Activated naive CD4-positive, alpha-beta T cell treated with anti-CD3 and anti-CD28 coated beads, Interleukin-2, amount 50 U/mL, for 24 hours (primary cell): ENCODE results near the gene PRKG1.
"Not testable (repeated sequence)": the region's sequence is repeated elsewhere in the genome, so short reads cannot be mapped to it uniquely, and the experiment has no call there.

Experiments
- H3K27ac Mint-ChIP-seq: one replicate; pipeline ENCODE4 v1.8.0; 2021; ENCODE audit warnings: mild to moderate bottlenecking, mixed read lengths
- H3K27me3 Mint-ChIP-seq: one replicate; pipeline ENCODE4 v1.8.0; 2021; ENCODE audit warnings: mixed read lengths
- H3K36me3 Mint-ChIP-seq: one replicate; pipeline ENCODE4 v1.8.0; 2021; ENCODE audit warnings: mixed read lengths
- H3K4me1 Mint-ChIP-seq: one replicate; pipeline ENCODE4 v1.8.0; 2021; ENCODE audit warnings: mixed read lengths
- H3K4me3 Mint-ChIP-seq: one replicate; pipeline ENCODE4 v1.8.0; 2021; ENCODE audit warnings: mild to moderate bottlenecking, mixed read lengths
- H3K9me3 Mint-ChIP-seq: one replicate; pipeline ENCODE4 v1.8.0; 2021; ENCODE audit warnings: mixed read lengths

The PRKG1 gene

GRCh38 chr10:51273574-51273973, 199.3 kb downstream of the PRKG1 start:
- Mint-ChIP-seq H3K36me3 (no peaks in the 10 kb centered on the region), H3K9me3 (peaks cover 4% of the 10 kb centered on the region), H3K4me3 (no peak overlapping the region), H3K27me3 (no peaks in the 10 kb centered on the region), H3K27ac (no peak overlapping the region), H3K4me1 (no peaks in the 10 kb centered on the region)

GRCh38 chr10:51276097-51276496, 201.8 kb downstream of the PRKG1 start:
- not testable (repeated sequence) for H3K4me1 Mint-ChIP-seq, H3K27ac Mint-ChIP-seq, H3K4me3 Mint-ChIP-seq, H3K27me3 Mint-ChIP-seq, H3K36me3 Mint-ChIP-seq
- H3K9me3 Mint-ChIP-seq = peaks cover 18% of the 10 kb centered on the region

- H3K36me3 Mint-ChIP-seq, H3K4me3 Mint-ChIP-seq, H3K4me1 Mint-ChIP-seq, H3K27ac Mint-ChIP-seq, H3K27me3 Mint-ChIP-seq: not testable (repeated sequence)
- H3K9me3 Mint-ChIP-seq = peaks cover 14% of the 10 kb centered on the region
Observed at GRCh38 chr10:51281387-51281786, 207.1 kb downstream of the PRKG1 start.

GRCh38 chr10:51285601-51286000, 211.3 kb downstream of the PRKG1 start:
- Mint-ChIP-seq H3K4me3 (no peak overlapping the region), H3K27ac (peak overlapping the region; percentile 2), H3K9me3 (peaks cover 1% of the 10 kb centered on the region), H3K4me1 (no peaks in the 10 kb centered on the region), H3K36me3 (no peaks in the 10 kb centered on the region), H3K27me3 (no peaks in the 10 kb centered on the region)

GRCh38 chr10:51288511-51288910, 214.2 kb downstream of the PRKG1 start:
- H3K9me3 Mint-ChIP-seq = no peaks in the 10 kb centered on the region
- no peaks in the 10 kb centered on the region for H3K27me3 Mint-ChIP-seq
- no peaks in the 10 kb centered on the region for H3K36me3 Mint-ChIP-seq
- H3K4me1 Mint-ChIP-seq = no peaks in the 10 kb centered on the region
- no peak overlapping the region for H3K4me3 Mint-ChIP-seq
- H3K27ac Mint-ChIP-seq = no peak overlapping the region

- H3K27me3 Mint-ChIP-seq = no peaks in the 10 kb centered on the region
Observed at GRCh38 chr10:51289519-51289918, 215.2 kb downstream of the PRKG1 start.

GRCh38 chr10:51291961-51292360, 217.7 kb downstream of the PRKG1 start:
- Mint-ChIP-seq H3K27ac (no peak overlapping the region), H3K36me3 (no peaks in the 10 kb centered on the region), H3K4me1 (no peaks in the 10 kb centered on the region), H3K4me3 (no peak overlapping the region), H3K9me3 (peaks cover 12% of the 10 kb centered on the region), H3K27me3 (no peaks in the 10 kb centered on the region)

More at GRCh38 chr10:51289519-51289918, 215.2 kb downstream of the PRKG1 start:
- Mint-ChIP-seq H3K4me1 (no peaks in the 10 kb centered on the region), H3K36me3 (no peaks in the 10 kb centered on the region), H3K9me3 (no peaks in the 10 kb centered on the region), H3K4me3 (no peak overlapping the region), H3K27ac (no peak overlapping the region)

- Mint-ChIP-seq H3K27me3 (no peaks in the 10 kb centered on the region), H3K27ac (no peak overlapping the region), H3K36me3 (no peaks in the 10 kb centered on the region), H3K4me1 (no peaks in the 10 kb centered on the region), H3K9me3 (peaks cover 12% of the 10 kb centered on the region), H3K4me3 (no peak overlapping the region)
Observed at GRCh38 chr10:51297438-51297837, 223.2 kb downstream of the PRKG1 start.

GRCh38 chr10:51300617-51301304, 226.5 kb downstream of the PRKG1 start:
- H3K4me1 Mint-ChIP-seq = no peaks in the 10 kb centered on the region
- H3K27me3 Mint-ChIP-seq = no peaks in the 10 kb centered on the region
- no peaks in the 10 kb centered on the region for H3K36me3 Mint-ChIP-seq
- no peak overlapping the region for H3K27ac Mint-ChIP-seq
- H3K4me3 Mint-ChIP-seq = no peak overlapping the region
- peaks cover 9% of the 10 kb centered on the region for H3K9me3 Mint-ChIP-seq

GRCh38 chr10:51301644-51302043, 227.4 kb downstream of the PRKG1 start:
- H3K36me3 Mint-ChIP-seq = no peaks in the 10 kb centered on the region
- H3K4me1 Mint-ChIP-seq = no peaks in the 10 kb centered on the region
- H3K9me3 Mint-ChIP-seq = peaks cover 2% of the 10 kb centered on the region
- H3K4me3 Mint-ChIP-seq = no peak overlapping the region
- no peak overlapping the region for H3K27ac Mint-ChIP-seq
- no peaks in the 10 kb centered on the region for H3K27me3 Mint-ChIP-seq

- H3K4me1 Mint-ChIP-seq = no peaks in the 10 kb centered on the region
- no peaks in the 10 kb centered on the region for H3K9me3 Mint-ChIP-seq
- no peaks in the 10 kb centered on the region for H3K27me3 Mint-ChIP-seq
- no peak overlapping the region for H3K4me3 Mint-ChIP-seq
- no peak overlapping the region for H3K27ac Mint-ChIP-seq
- H3K36me3 Mint-ChIP-seq = no peaks in the 10 kb centered on the region
Observed at GRCh38 chr10:51302316-51302715, 228.0 kb downstream of the PRKG1 start.

- H3K27me3 Mint-ChIP-seq = no peaks in the 10 kb centered on the region
- H3K4me1 Mint-ChIP-seq = no peaks in the 10 kb centered on the region
- no peak overlapping the region for H3K27ac Mint-ChIP-seq
- H3K4me3 Mint-ChIP-seq = no peak overlapping the region
- H3K36me3 Mint-ChIP-seq = no peaks in the 10 kb centered on the region
- no peaks in the 10 kb centered on the region for H3K9me3 Mint-ChIP-seq
Observed at GRCh38 chr10:51308116-51308515, 233.8 kb downstream of the PRKG1 start.

- no peak overlapping the region for H3K4me3 Mint-ChIP-seq
- H3K27me3 Mint-ChIP-seq = no peaks in the 10 kb centered on the region
- no peaks in the 10 kb centered on the region for H3K4me1 Mint-ChIP-seq
- H3K36me3 Mint-ChIP-seq = no peaks in the 10 kb centered on the region
- no peak overlapping the region for H3K27ac Mint-ChIP-seq
- H3K9me3 Mint-ChIP-seq = no peaks in the 10 kb centered on the region
Observed at GRCh38 chr10:51311228-51311627, 236.9 kb downstream of the PRKG1 start.

- H3K27me3 Mint-ChIP-seq = no peaks in the 10 kb centered on the region
- H3K4me1 Mint-ChIP-seq = no peaks in the 10 kb centered on the region
- no peak overlapping the region for H3K27ac Mint-ChIP-seq
- no peaks in the 10 kb centered on the region for H3K36me3 Mint-ChIP-seq
- H3K9me3 Mint-ChIP-seq = no peaks in the 10 kb centered on the region
- H3K4me3 Mint-ChIP-seq = no peak overlapping the region
Observed at GRCh38 chr10:51312817-51313216, 238.5 kb downstream of the PRKG1 start.

- Mint-ChIP-seq H3K4me1 (no peaks in the 10 kb centered on the region), H3K4me3 (no peak overlapping the region), H3K27me3 (no peaks in the 10 kb centered on the region), H3K36me3 (no peaks in the 10 kb centered on the region), H3K9me3 (no peaks in the 10 kb centered on the region), H3K27ac (no peak overlapping the region)
Observed at GRCh38 chr10:51313251-51313650, 239.0 kb downstream of the PRKG1 start.

- Mint-ChIP-seq H3K9me3 (no peaks in the 10 kb centered on the region), H3K4me3 (no peak overlapping the region), H3K27ac (no peak overlapping the region), H3K27me3 (no peaks in the 10 kb centered on the region), H3K4me1 (no peaks in the 10 kb centered on the region), H3K36me3 (no peaks in the 10 kb centered on the region)
Observed at GRCh38 chr10:51313773-51314478, 239.6 kb downstream of the PRKG1 start.
